ENCODE measurements around the gene LMX1A. TPM values are rescaled to one million over a fixed set of nuclear protein-coding genes. Genes with fewer than 3 reads are reported as not detected.

Gene LMX1A
- total and polyA plus RNA-seq, 2 donors from 2014 or later = not detected

GRCh38 chr1:165216254-165216653 is 140.3 kb downstream of the LMX1A start:
- Histone ChIP-seq H3K9me3 (ENCODE audit: control insufficient read depth in 2 of 3, insufficient read depth in 1 of 3, low read length in 3 of 3) (no peaks in the 10 kb centered on the region), H3K27ac (ENCODE audit: low read depth in 2 of 2, low read length in 2 of 2) (no peak overlapping the region), H3K4me1 (ENCODE audit: control insufficient read depth in 2 of 3, insufficient read depth in 2 of 3, low read depth in 1 of 3, low read length in 3 of 3) (no peaks in the 10 kb centered on the region), H3K4me3 (ENCODE audit: low read length in 3 of 3) (no peak overlapping the region), H3K9ac (ENCODE audit: low read length in 3 of 3) (no peak overlapping the region), H3K27me3 (ENCODE audit: control insufficient read depth, insufficient read depth, low read length) (no peaks in the 10 kb centered on the region), H3K36me3 (ENCODE audit: control insufficient read depth in 2 of 3, insufficient read depth in 3 of 3, low read length in 3 of 3) (no peaks in the 10 kb centered on the region)
- no peak for DNase-seq
- TF ChIP-seq CTCF (IDR thresholded peaks at IDR 0.05; ENCODE audit: borderline replicate concordance, extremely low read depth, insufficient read depth) = no peak
- FAIRE-seq = no peak
- intact Hi-C loops (cut with DNase I) = no loop called here

DNA sequence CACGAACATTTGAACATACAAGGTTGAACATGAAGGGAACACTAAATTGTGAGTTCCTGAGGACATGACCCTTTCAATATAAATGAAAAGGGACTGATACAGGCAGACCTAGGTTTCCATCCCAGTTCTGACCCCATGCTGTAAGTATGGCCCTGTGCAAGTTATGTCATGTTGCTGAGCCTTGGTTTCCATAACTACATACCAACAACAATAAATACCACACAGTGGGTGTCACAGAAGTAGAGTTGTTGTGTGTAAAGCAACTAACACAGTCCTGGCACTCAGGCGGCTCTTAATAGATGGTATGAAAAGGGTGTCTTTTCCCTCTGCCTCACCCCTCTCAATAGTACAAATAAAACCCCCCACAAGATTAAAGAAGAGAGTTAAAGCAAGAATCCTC is 140.8 kb downstream of the LMX1A start:
- no peaks in the 10 kb centered on the region for H3K36me3 ChIP-seq (ENCODE audit: control insufficient read depth in 2 of 3, insufficient read depth in 3 of 3, low read length in 3 of 3)
- H3K9me3 ChIP-seq (ENCODE audit: control insufficient read depth in 2 of 3, insufficient read depth in 1 of 3, low read length in 3 of 3) = no peaks in the 10 kb centered on the region
- no peaks in the 10 kb centered on the region for H3K27me3 ChIP-seq (ENCODE audit: control insufficient read depth, insufficient read depth, low read length)
- no peaks in the 10 kb centered on the region for H3K4me1 ChIP-seq (ENCODE audit: control insufficient read depth in 2 of 3, insufficient read depth in 2 of 3, low read depth in 1 of 3, low read length in 3 of 3)
- H3K9ac ChIP-seq (ENCODE audit: low read length in 3 of 3) = no peak overlapping the region
- H3K27ac ChIP-seq (ENCODE audit: low read depth in 2 of 2, low read length in 2 of 2) = no peak overlapping the region
- no peak overlapping the region for H3K4me3 ChIP-seq (ENCODE audit: low read length in 3 of 3)
- DNase-seq (no peak), FAIRE-seq (no peak)
- intact Hi-C loops (cut with DNase I) = no loop called here
- TF ChIP-seq CTCF (IDR thresholded peaks at IDR 0.05; ENCODE audit: borderline replicate concordance, extremely low read depth, insufficient read depth) = no peak

- DNase-seq (no peak), FAIRE-seq (no peak)
- Histone ChIP-seq H3K4me3 (ENCODE audit: low read length in 3 of 3) (no peak overlapping the region), H3K27me3 (ENCODE audit: control insufficient read depth, insufficient read depth, low read length) (no peaks in the 10 kb centered on the region), H3K4me1 (ENCODE audit: control insufficient read depth in 2 of 3, insufficient read depth in 2 of 3, low read depth in 1 of 3, low read length in 3 of 3) (no peaks in the 10 kb centered on the region), H3K9ac (ENCODE audit: low read length in 3 of 3) (no peak overlapping the region), H3K9me3 (ENCODE audit: control insufficient read depth in 2 of 3, insufficient read depth in 1 of 3, low read length in 3 of 3) (no peaks in the 10 kb centered on the region), H3K27ac (ENCODE audit: low read depth in 2 of 2, low read length in 2 of 2) (no peak overlapping the region), H3K36me3 (ENCODE audit: control insufficient read depth in 2 of 3, insufficient read depth in 3 of 3, low read length in 3 of 3) (no peaks in the 10 kb centered on the region)
- intact Hi-C loops (cut with DNase I) = no loop called here
- TF ChIP-seq CTCF (IDR thresholded peaks at IDR 0.05; ENCODE audit: borderline replicate concordance, extremely low read depth, insufficient read depth) = no peak
Observed at GRCh38 chr1:165212229-165212628, 144.3 kb downstream of the LMX1A start.

- Histone ChIP-seq H3K9ac (ENCODE audit: low read length in 3 of 3) (no peak overlapping the region), H3K4me3 (ENCODE audit: low read length in 3 of 3) (no peak overlapping the region), H3K36me3 (ENCODE audit: control insufficient read depth in 2 of 3, insufficient read depth in 3 of 3, low read length in 3 of 3) (no peaks in the 10 kb centered on the region), H3K27ac (ENCODE audit: low read depth in 2 of 2, low read length in 2 of 2) (no peak overlapping the region), H3K4me1 (ENCODE audit: control insufficient read depth in 2 of 3, insufficient read depth in 2 of 3, low read depth in 1 of 3, low read length in 3 of 3) (no peaks in the 10 kb centered on the region), H3K27me3 (ENCODE audit: control insufficient read depth, insufficient read depth, low read length) (no peaks in the 10 kb centered on the region), H3K9me3 (ENCODE audit: control insufficient read depth in 2 of 3, insufficient read depth in 1 of 3, low read length in 3 of 3) (no peaks in the 10 kb centered on the region)
- intact Hi-C loops (cut with DNase I) = no loop called here
- FAIRE-seq = no peak
- no peak for TF ChIP-seq CTCF (IDR thresholded peaks at IDR 0.05; ENCODE audit: borderline replicate concordance, extremely low read depth, insufficient read depth)
- peak in 1 of 5 donors; percentile 17 for DNase-seq
Observed at GRCh38 chr1:165207853-165208515, 148.5 kb downstream of the LMX1A start.

Measured in kidney (tissue), 14 donors.